Astrocyte of the spinal cord (primary cell): ENCODE measurements around the gene TFF1.

ENCODE experiments used
- DNase-seq: peaks from one replicate; pipeline ENCODE4 v3.0.0; 2011; ENCODE audit warnings: low read depth, low spot score
- H3K4me3 ChIP-seq: 2 replicates; pipeline ENCODE4 v1.5.1; 2011; ENCODE audit warnings: low read depth, mild to moderate bottlenecking, low read length, moderate library complexity
- CTCF ChIP-seq: IDR thresholded peaks from 2 replicates; pipeline ENCODE4 v1.5.1; 2012; ENCODE audit warnings: low read depth, mild to moderate bottlenecking, low read length, inconsistent platforms
- in situ Hi-C: cut with HindIII; loops from 2 replicates; pipeline ENCODE4 v1.10.0; 2017; ENCODE audit warnings: low sequenced_read_pairs

TFF1 gene

GRCh38 chr21:42361286-42361685, 5.0 kb downstream of the TFF1 start:
- no peak for TF ChIP-seq CTCF
- in situ Hi-C loops: no loop called here
- DNase-seq: no peak

GRCh38 chr21:42360317-42360716, 6.0 kb downstream of the TFF1 start:
- TF ChIP-seq CTCF: no peak
- no peak for DNase-seq
- in situ Hi-C loops: no loop called here
- no peak overlapping the region for H3K4me3 ChIP-seq

More at GRCh38 chr21:42361286-42361685, 5.0 kb downstream of the TFF1 start:
- H3K4me3 ChIP-seq: no peak overlapping the region

GRCh38 chr21:42358937-42359336, 7.4 kb downstream of the TFF1 start:
- no peak for DNase-seq
- in situ Hi-C loops: no loop called here
- TF ChIP-seq CTCF: no peak
- H3K4me3 ChIP-seq: no peak overlapping the region

GRCh38 chr21:42358261-42358660, 8.1 kb downstream of the TFF1 start:
- no peak for TF ChIP-seq CTCF
- no peak overlapping the region for H3K4me3 ChIP-seq
- DNase-seq: no peak
- in situ Hi-C loops: no loop called here

- in situ Hi-C loops: no loop called here
- TF ChIP-seq CTCF: no peak
- DNase-seq: no peak
- no peak overlapping the region for H3K4me3 ChIP-seq
Measured at GRCh38 chr21:42357307-42357706, 9.0 kb downstream of the TFF1 start.

- DNase-seq: no peak
- in situ Hi-C loops: no loop called here
- no peak overlapping the region for H3K4me3 ChIP-seq
- TF ChIP-seq CTCF: no peak
Measured at GRCh38 chr21:42356650-42357049, 9.7 kb downstream of the TFF1 start.

GRCh38 chr21:42356046-42356445, 10.3 kb downstream of the TFF1 start:
- in situ Hi-C loops: no loop called here

More at GRCh38 chr21:42356046-42356445, 10.3 kb downstream of the TFF1 start:
- no peak for TF ChIP-seq CTCF
- H3K4me3 ChIP-seq: no peak overlapping the region
- DNase-seq: no peak
